ENCODE results near the gene ZNF444.
"Not testable (repeated sequence)": the region's sequence is repeated elsewhere in the genome, so short reads cannot be mapped to it uniquely, and the experiment has no call there.

ZNF444 gene

GRCh38 chr19:56148096-56148495 lies 7.0 kb downstream of the ZNF444 start:
- no peak for DNase-seq (ENCODE audit: low spot score)

GRCh38 chr19:56148955-56149655 lies 8.0 kb downstream of the ZNF444 start:
- DNase-seq (ENCODE audit: low spot score): not testable (repeated sequence)

GRCh38 chr19:56149656-56150038 lies 8.6 kb downstream of the ZNF444 start:
- DNase-seq (ENCODE audit: low spot score): no peak

GRCh38 chr19:56150358-56150757 lies 9.3 kb downstream of the ZNF444 start:
- DNase-seq (ENCODE audit: low spot score): no peak

- no peak for DNase-seq (ENCODE audit: low spot score)
Observed at GRCh38 chr19:56152644-56153043, 11.6 kb downstream of the ZNF444 start.

- DNase-seq (ENCODE audit: low spot score): no peak
Observed at GRCh38 chr19:56153507-56153906, 12.4 kb downstream of the ZNF444 start.

GRCh38 chr19:56155124-56155687 lies 14.1 kb downstream of the ZNF444 start:
- no peak for DNase-seq (ENCODE audit: low spot score)

- DNase-seq (ENCODE audit: low spot score): no peak
Observed at GRCh38 chr19:56156768-56157167, 15.7 kb downstream of the ZNF444 start.

GRCh38 chr19:56158170-56158757 lies 17.2 kb downstream of the ZNF444 start:
- DNase-seq (ENCODE audit: low spot score): no peak

GRCh38 chr19:56159009-56159559 lies 18.0 kb downstream of the ZNF444 start:
- DNase-seq (ENCODE audit: low spot score): no peak

- no peak for DNase-seq (ENCODE audit: low spot score)
Observed at GRCh38 chr19:56159622-56160271, 18.7 kb downstream of the ZNF444 start.

GRCh38 chr19:56161534-56161933 lies 20.4 kb downstream of the ZNF444 start:
- DNase-seq (ENCODE audit: low spot score): no peak

- no peak for DNase-seq (ENCODE audit: low spot score)
Observed at GRCh38 chr19:56162258-56162657, 21.2 kb downstream of the ZNF444 start.

GRCh38 chr19:56163097-56163496 lies 22.0 kb downstream of the ZNF444 start:
- DNase-seq (ENCODE audit: low spot score): no peak

GRCh38 chr19:56167064-56167578 lies 26.0 kb downstream of the ZNF444 start:
- no peak for DNase-seq (ENCODE audit: low spot score)

- DNase-seq (ENCODE audit: low spot score): peak; percentile 82
Observed at GRCh38 chr19:56170261-56170660, 29.2 kb downstream of the ZNF444 start.

- DNase-seq (ENCODE audit: low spot score): no peak
Observed at GRCh38 chr19:56174086-56174485, 33.0 kb downstream of the ZNF444 start.

GRCh38 chr19:56174550-56174949 lies 33.5 kb downstream of the ZNF444 start:
- DNase-seq (ENCODE audit: low spot score): no peak

GRCh38 chr19:56175861-56176307 lies 34.8 kb downstream of the ZNF444 start, which contains the start of gene GALP:
TSS of gene GALP (plus strand) at chr19:56176008. CDS start at chr19:56177109, 1,101 bp downstream.
- DNase-seq (ENCODE audit: low spot score): not testable (repeated sequence)

- not testable (repeated sequence) for DNase-seq (ENCODE audit: low spot score)
Observed at GRCh38 chr19:56176310-56176709, 35.2 kb downstream of the ZNF444 start.

- no peak for DNase-seq (ENCODE audit: low spot score)
Observed at GRCh38 chr19:56176881-56177280, 35.8 kb downstream of the ZNF444 start.

GRCh38 chr19:56177564-56178243 lies 36.6 kb downstream of the ZNF444 start:
- DNase-seq (ENCODE audit: low spot score): peak; percentile 50
